Measurements from ENCODE around the gene TFAP2C.

DNA sequence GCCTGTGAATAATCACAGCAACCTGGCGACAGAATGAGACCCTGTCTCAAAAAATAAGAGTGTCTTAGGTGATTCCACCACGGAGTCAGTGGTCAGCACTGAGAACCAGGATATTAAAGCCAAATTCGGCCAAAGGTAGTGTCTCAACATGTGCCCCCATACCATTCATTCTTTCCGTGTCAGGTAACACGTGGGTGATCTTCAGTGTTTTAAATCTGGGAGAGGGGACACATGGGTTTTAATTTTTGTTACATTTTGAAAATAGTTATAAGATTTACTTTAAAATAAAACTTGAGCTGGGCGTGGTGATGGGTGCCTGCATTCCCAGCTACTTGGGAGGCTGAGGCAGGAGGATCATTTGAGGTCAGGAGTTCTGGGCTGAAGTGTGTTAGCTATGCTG lies 59.0 kb downstream of the TFAP2C start:
- TF ChIP-seq, protein P1, sequence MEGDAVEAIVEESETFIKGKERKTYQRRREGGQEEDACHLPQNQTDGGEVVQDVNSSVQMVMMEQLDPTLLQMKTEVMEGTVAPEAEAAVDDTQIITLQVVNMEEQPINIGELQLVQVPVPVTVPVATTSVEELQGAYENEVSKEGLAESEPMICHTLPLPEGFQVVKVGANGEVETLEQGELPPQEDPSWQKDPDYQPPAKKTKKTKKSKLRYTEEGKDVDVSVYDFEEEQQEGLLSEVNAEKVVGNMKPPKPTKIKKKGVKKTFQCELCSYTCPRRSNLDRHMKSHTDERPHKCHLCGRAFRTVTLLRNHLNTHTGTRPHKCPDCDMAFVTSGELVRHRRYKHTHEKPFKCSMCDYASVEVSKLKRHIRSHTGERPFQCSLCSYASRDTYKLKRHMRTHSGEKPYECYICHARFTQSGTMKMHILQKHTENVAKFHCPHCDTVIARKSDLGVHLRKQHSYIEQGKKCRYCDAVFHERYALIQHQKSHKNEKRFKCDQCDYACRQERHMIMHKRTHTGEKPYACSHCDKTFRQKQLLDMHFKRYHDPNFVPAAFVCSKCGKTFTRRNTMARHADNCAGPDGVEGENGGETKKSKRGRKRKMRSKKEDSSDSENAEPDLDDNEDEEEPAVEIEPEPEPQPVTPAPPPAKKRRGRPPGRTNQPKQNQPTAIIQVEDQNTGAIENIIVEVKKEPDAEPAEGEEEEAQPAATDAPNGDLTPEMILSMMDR (IDR thresholded peaks at IDR 0.05): no peak
- no peak for TF ChIP-seq EP300 (IDR thresholded peaks at IDR 0.05)
- TF ChIP-seq POLR2A (IDR thresholded peaks at IDR 0.05): no peak
